A549 (cell line): ENCODE data around the gene IGF1. TPM values are rescaled to one million over a fixed set of nuclear protein-coding genes. Genes with fewer than 3 reads are reported as not detected.

Source experiments
- ATAC-seq, 2 experiments: fragments of 200-7000 bp in 1 of 2; fragments of >200 bp in 1 of 2; cut with Nextera tagmentation in 1 of 2; cut with Tn5 transposase in 1 of 2; 3 replicates each; pipeline versions ENCODE4 v1.8.0 to v1.9.1; 2018 to 2020; ENCODE audit warnings: mild to moderate bottlenecking in 1 of 2, moderate library complexity in 1 of 2
- CTCF ChIA-PET: fragments of 300-600 bp; sonication (Branson Sonifier 250); formaldehyde crosslinking; extraction: SDS; loops from one replicate; lab custom pipeline; 2021; ENCODE audit warnings: antibody characterized with exemption, inconsistent platforms; lab: Yijun Ruan, JAX
- POLR2A ChIA-PET: fragments of 350-600 bp; formaldehyde crosslinking; extraction: SDS; loops from one replicate; lab custom pipeline; 2021; ENCODE audit warnings: antibody characterized with exemption, inconsistent platforms; lab: Yijun Ruan, JAX
- DNase-seq, 2 experiments: peaks; one replicate each; pipeline versions ENCODE4 v3.0.0 to v3.0.0-alpha.2; 2011 to 2016; ENCODE audit warnings: low read depth in 1 of 2, low spot score in 1 of 2
- FAIRE-seq: peaks from 2 replicates; lab custom pipeline; 2011; peaks lifted over from hg19 to GRCh38; lab: Jason Lieb, UNC
- H3K27ac ChIP-seq, 2 experiments: fragments of >200 bp; sonication (Bioruptor Twin); formaldehyde crosslinking; 3 replicates each; pipeline ENCODE4 v1.5.1; 2016 to 2017
- H3K4me1 ChIP-seq: fragments of >200 bp; sonication (Bioruptor Twin); formaldehyde crosslinking; 3 replicates; pipeline ENCODE4 v1.6.1; 2016
- H3K4me2 ChIP-seq: fragments of >200 bp; sonication (Bioruptor Twin); formaldehyde crosslinking; 3 replicates; pipeline ENCODE4 v1.6.1; 2016
- H3K4me3 ChIP-seq: fragments of >200 bp; sonication (Bioruptor Twin); formaldehyde crosslinking; 3 replicates; pipeline ENCODE4 v1.5.1; 2016
- H3K9me3 ChIP-seq: fragments of >200 bp; sonication (Bioruptor Twin); formaldehyde crosslinking; 3 replicates; pipeline ENCODE4 v1.6.1; 2016
- BHLHE40 ChIP-seq: IDR thresholded peaks from 2 replicates; pipeline ENCODE4 v1.6.1; 2012; ENCODE audit warnings: low read depth, low read length, inconsistent platforms
- CEBPB ChIP-seq, 2 experiments: fragments of >200 bp in 1 of 2; sonication (Bioruptor Twin) in 1 of 2; formaldehyde crosslinking in 1 of 2; IDR thresholded peaks; 2 replicates each; pipeline ENCODE4 v1.6.1; 2012 to 2016
- CTCF ChIP-seq: fragments of >200 bp; sonication (Bioruptor Twin); formaldehyde crosslinking; IDR thresholded peaks from 3 replicates; pipeline ENCODE4 v1.5.1; 2016
- EHF ChIP-seq: fragments of 250-450 bp; sonication (Bioruptor Pico); IDR thresholded peaks from 2 replicates; pipeline ENCODE4 v1.5.0; 2020; ENCODE audit warnings: mild to moderate bottlenecking
- EHMT2 ChIP-seq: fragments of 200-600 bp; sonication (generic); IDR thresholded peaks from 2 replicates; pipeline ENCODE4 v1.6.1; 2016; ENCODE audit warnings: antibody characterized with exemption, low read depth, mild to moderate bottlenecking, moderate library complexity
- ELK1 ChIP-seq: fragments of 150-350 bp; IDR thresholded peaks from 2 replicates; pipeline ENCODE4 v1.6.1; 2014; ENCODE audit warnings: low read depth, mild to moderate bottlenecking, low read length
- ESRRA ChIP-seq: fragments of 150-350 bp; IDR thresholded peaks from 2 replicates; pipeline ENCODE4 v1.6.1; 2014; ENCODE audit warnings: mild to moderate bottlenecking, low read length, borderline replicate concordance
- FOXS1 ChIP-seq: fragments of 250-450 bp; sonication (Bioruptor Pico); IDR thresholded peaks from 2 replicates; pipeline ENCODE4 v1.5.0; 2020; ENCODE audit warnings: mild to moderate bottlenecking, moderate library complexity
- HDAC2 ChIP-seq: fragments of 200-600 bp; sonication (generic); IDR thresholded peaks from 2 replicates; pipeline ENCODE4 v1.6.1; 2016
- HEYL ChIP-seq: fragments of 250-450 bp; sonication (Bioruptor Pico); IDR thresholded peaks from 2 replicates; pipeline ENCODE4 v1.8.0; 2021; ENCODE audit warnings: mild to moderate bottlenecking, moderate library complexity
- HOXA7 ChIP-seq: fragments of 250-450 bp; sonication (Bioruptor Pico); IDR thresholded peaks from 2 replicates; pipeline ENCODE4 v1.5.0; 2020; ENCODE audit warnings: mild to moderate bottlenecking, moderate library complexity
- HOXB5 ChIP-seq: fragments of 250-450 bp; sonication (Bioruptor Pico); IDR thresholded peaks from 2 replicates; pipeline ENCODE4 v1.5.0; 2020; ENCODE audit warnings: mild to moderate bottlenecking, moderate library complexity
- JUN ChIP-seq, 2 experiments: fragments of >200 bp; sonication (Bioruptor Twin); formaldehyde crosslinking; IDR thresholded peaks; 2 replicates in 1 of 2; 3 replicates in 1 of 2; pipeline ENCODE4 v1.6.1; 2016 to 2017
- KDM5A ChIP-seq: fragments of 200-600 bp; sonication (generic); IDR thresholded peaks from 2 replicates; pipeline ENCODE4 v1.6.1; 2016; ENCODE audit warnings: antibody characterized with exemption, mild to moderate bottlenecking
- MAFK ChIP-seq: fragments of 450-650 bp; IDR thresholded peaks from 2 replicates; pipeline ENCODE4 v1.6.1; 2014; ENCODE audit not compliant: partially characterized antibody
- MAX ChIP-seq: IDR thresholded peaks from 2 replicates; pipeline ENCODE4 v1.6.1; 2012
- MYC ChIP-seq: IDR thresholded peaks from 2 replicates; pipeline ENCODE4 v1.6.1; 2012; ENCODE audit warnings: mild to moderate bottlenecking, inconsistent platforms, low read length, improper control_type of control experiment, borderline replicate concordance
- NFE2L2 ChIP-seq: fragments of 150-350 bp; conservative IDR thresholded peaks from 2 replicates; pipeline ENCODE4 v1.6.1; 2014; ENCODE audit warnings: low read length
- NPAS2 ChIP-seq: fragments of 250-450 bp; sonication (Bioruptor Pico); IDR thresholded peaks from 2 replicates; pipeline ENCODE4 v1.8.0; 2022; ENCODE audit warnings: mild to moderate bottlenecking, moderate library complexity, borderline replicate concordance
- NR3C1 ChIP-seq: fragments of >200 bp; sonication (Bioruptor Twin); formaldehyde crosslinking; IDR thresholded peaks from 3 replicates; pipeline ENCODE4 v1.6.1; 2017
- PBX3 ChIP-seq: IDR thresholded peaks from 2 replicates; pipeline ENCODE4 v1.6.1; 2012
- RARB ChIP-seq: fragments of 250-450 bp; sonication (Bioruptor Pico); IDR thresholded peaks from 2 replicates; pipeline ENCODE4 v1.8.0; 2021; ENCODE audit warnings: mild to moderate bottlenecking, moderate library complexity
- RFX5 ChIP-seq: fragments of 450-650 bp; IDR thresholded peaks from 2 replicates; pipeline ENCODE4 v1.7.1; 2014; ENCODE audit warnings: antibody characterized with exemption, mild to moderate bottlenecking, moderate library complexity
- SMC3 ChIP-seq: fragments of >200 bp; sonication (Bioruptor Twin); formaldehyde crosslinking; IDR thresholded peaks from 3 replicates; pipeline ENCODE4 v1.6.1; 2018; ENCODE audit warnings: inconsistent platforms
- TFCP2L1 ChIP-seq: fragments of 250-450 bp; sonication (Bioruptor Pico); IDR thresholded peaks from 2 replicates; pipeline ENCODE4 v1.5.0; 2021; ENCODE audit warnings: mild to moderate bottlenecking
- WGBS: methylation state at CpG from one replicate; pipeline ENCODE4 v1.1.6; 2017; ENCODE audit errors: missing lambda C conversion rate; 5-methylcytosine and 5-hydroxymethylcytosine counted together
- polyA plus RNA-seq, 4 experiments: library from polyadenylated mRNA; depleted of rRNA in 3 of 4; stranded (reverse); fragments of >200 nt; fragmentation: RNase III in 1 of 4; extraction: RNeasy Plus Mini Kit Qiagen cat#74134 plus additional on column Dnase treatment in 1 of 4; gene quantifications; 2 replicates in 3 of 4; 3 replicates in 1 of 4; pipeline ENCODE4 v1.2.3, GENCODE V29; 2011 to 2017
- TF ChIP-seq, protein P1 (sequence below): fragments of 250-450 bp; sonication (Bioruptor Pico); IDR thresholded peaks from 2 replicates; pipeline ENCODE4 v1.5.0; 2021; ENCODE audit warnings: mild to moderate bottlenecking, moderate library complexity, borderline replicate concordance
- TF ChIP-seq, protein P2 (sequence below): fragments of 200-600 bp; sonication (generic); IDR thresholded peaks from 2 replicates; pipeline ENCODE4 v1.6.1; 2016; ENCODE audit warnings: antibody characterized with exemption, mild to moderate bottlenecking, moderate library complexity

The IGF1 gene
- polyA plus RNA-seq, 2 of the 4 experiments (the other 2 are of a cell fraction): 0.16 TPM; not detected in 1

DNA sequence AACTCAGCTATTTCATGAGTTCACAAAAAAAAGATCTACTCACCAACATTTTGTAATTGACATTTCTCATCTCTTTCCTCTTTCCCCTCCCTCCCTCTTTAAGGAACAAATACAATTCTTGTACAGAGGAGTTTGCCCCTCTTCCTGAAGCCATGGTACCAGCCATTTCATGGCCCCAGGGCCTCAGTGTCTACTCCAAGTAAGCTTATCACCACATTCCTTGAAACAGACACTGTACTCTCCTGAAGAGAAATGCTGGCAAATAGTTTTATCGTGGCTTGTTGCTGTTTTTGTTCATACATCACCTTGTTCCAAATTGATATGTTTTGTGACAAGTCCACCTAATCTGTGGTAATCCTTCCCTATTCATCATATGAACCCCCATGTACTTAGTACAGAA is 29.7 kb upstream of the IGF1 start:
- no peak overlapping the region for H3K4me3 ChIP-seq
- 24% methylated on average over 1 of the region's 1 CpG for WGBS
- POLR2A ChIA-PET: no interaction called here
- no peaks in the 10 kb centered on the region for H3K4me1 ChIP-seq
- no peak for ATAC-seq
- no peak overlapping the region for H3K27ac ChIP-seq
- CTCF ChIA-PET: interaction anchor here (0.8 to 1.4 kb wide), 2 partner anchors 26 to 230 kb away, joined by 3 to 4 read pairs; no protein-coding TSS in a partner anchor
- no peaks in the 10 kb centered on the region for H3K9me3 ChIP-seq
- DNase-seq: no peak
- FAIRE-seq: no peak
- no peak overlapping the region for H3K4me2 ChIP-seq
- no peak for TF ChIP-seq HOXA7 (CRISPR knock-in tag)

DNA sequence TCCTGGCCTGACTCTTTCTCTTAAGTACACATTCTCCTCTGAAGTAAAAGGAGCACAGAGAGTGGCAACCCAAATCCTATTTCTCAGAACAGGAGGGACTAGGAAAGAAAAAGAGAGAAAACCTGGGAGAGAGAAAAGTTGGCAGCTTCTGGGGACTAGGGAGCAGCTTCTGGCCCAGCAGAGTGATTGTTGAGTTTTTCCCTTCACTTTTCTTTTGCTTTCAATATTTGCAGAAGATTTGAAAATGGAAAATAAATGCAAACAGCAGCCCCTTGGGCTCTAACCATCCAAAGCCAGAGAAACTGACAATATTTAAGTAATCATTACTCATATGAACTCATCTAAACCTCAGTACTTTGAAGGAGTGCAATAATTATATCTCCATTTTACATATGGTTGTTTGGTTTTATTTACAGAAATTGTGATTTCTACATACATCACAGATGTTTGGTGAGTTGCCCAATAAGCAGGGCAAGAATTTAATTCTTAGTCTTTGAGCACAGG is 28.8 kb upstream of the IGF1 start:
- DNase-seq (no peak), ATAC-seq (no peak), FAIRE-seq (no peak)
- no peaks in the 10 kb centered on the region for H3K4me1 ChIP-seq
- H3K4me2 ChIP-seq: no peak overlapping the region
- H3K27ac ChIP-seq: no peak overlapping the region
- POLR2A ChIA-PET: no interaction called here
- TF ChIP-seq, protein P1, sequence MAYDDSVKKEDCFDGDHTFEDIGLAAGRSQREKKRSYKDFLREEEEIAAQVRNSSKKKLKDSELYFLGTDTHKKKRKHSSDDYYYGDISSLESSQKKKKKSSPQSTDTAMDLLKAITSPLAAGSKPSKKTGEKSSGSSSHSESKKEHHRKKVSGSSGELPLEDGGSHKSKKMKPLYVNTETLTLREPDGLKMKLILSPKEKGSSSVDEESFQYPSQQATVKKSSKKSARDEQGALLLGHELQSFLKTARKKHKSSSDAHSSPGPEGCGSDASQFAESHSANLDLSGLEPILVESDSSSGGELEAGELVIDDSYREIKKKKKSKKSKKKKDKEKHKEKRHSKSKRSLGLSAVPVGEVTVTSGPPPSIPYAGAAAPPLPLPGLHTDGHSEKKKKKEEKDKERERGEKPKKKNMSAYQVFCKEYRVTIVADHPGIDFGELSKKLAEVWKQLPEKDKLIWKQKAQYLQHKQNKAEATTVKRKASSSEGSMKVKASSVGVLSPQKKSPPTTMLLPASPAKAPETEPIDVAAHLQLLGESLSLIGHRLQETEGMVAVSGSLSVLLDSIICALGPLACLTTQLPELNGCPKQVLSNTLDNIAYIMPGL: no peak
- TF ChIP-seq NPAS2 (CRISPR knock-in tag): no peak
- no peak for TF ChIP-seq FOXS1 (CRISPR knock-in tag)
- no peak for TF ChIP-seq HOXB5 (CRISPR knock-in tag)
- no peak for TF ChIP-seq NR3C1
- TF ChIP-seq SMC3: no peak
- no peak for TF ChIP-seq HEYL (CRISPR knock-in tag)
- TF ChIP-seq MAFK: no peak
- no peak for TF ChIP-seq CTCF
- TF ChIP-seq MYC: no peak
- TF ChIP-seq EHF (CRISPR knock-in tag): no peak
- no peak for TF ChIP-seq HDAC2
- no peak for TF ChIP-seq PBX3
- no peak for TF ChIP-seq MAX
- no peak for TF ChIP-seq ESRRA
- no peak for TF ChIP-seq KDM5A
- TF ChIP-seq RARB (CRISPR knock-in tag): no peak
- no peak for TF ChIP-seq NFE2L2
- TF ChIP-seq JUN (IDR thresholded peaks at IDR 0.05): no peak
- no peak overlapping the region for H3K4me3 ChIP-seq
- no peaks in the 10 kb centered on the region for H3K9me3 ChIP-seq
- CTCF ChIA-PET: interaction anchor here (0.8 to 1.4 kb wide), 2 partner anchors 25 to 231 kb away, joined by 3 to 4 read pairs; no protein-coding TSS in a partner anchor

DNA sequence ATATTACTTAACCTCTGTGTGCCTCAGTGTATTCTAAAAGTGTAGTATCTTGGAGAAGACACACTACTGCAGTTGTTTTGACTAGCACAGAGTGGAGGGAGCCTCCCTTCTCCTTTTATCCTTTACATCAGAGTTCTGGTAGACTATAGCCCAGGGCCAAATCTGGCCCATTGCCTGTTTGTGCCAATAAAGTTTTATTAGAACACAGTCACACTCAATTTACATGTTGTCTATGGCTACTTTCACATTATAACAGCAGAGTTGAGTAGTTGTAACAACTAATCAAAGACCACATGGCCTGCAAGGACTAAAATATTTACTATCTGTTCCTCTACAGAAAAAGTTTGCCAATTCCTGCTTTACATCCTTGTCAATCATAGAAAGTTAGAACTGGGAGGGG is 27.7 kb upstream of the IGF1 start:
- FAIRE-seq (no peak), ATAC-seq (no peak), DNase-seq (no peak)
- no peak overlapping the region for H3K4me2 ChIP-seq
- no peak overlapping the region for H3K27ac ChIP-seq
- no peaks in the 10 kb centered on the region for H3K9me3 ChIP-seq
- ChIA-PET POLR2A (no interaction called here), CTCF (no interaction called here)
- H3K4me3 ChIP-seq: no peak overlapping the region
- H3K4me1 ChIP-seq: no peaks in the 10 kb centered on the region
- TF ChIP-seq ELK1 (no peak), JUN (IDR thresholded peaks at IDR 0.05) (no peak), HEYL (CRISPR knock-in tag) (no peak), BHLHE40 (no peak), HOXB5 (CRISPR knock-in tag) (no peak), EHMT2 (no peak), CEBPB (IDR thresholded peaks at IDR 0.05) (no peak), RFX5 (no peak), SMC3 (no peak), TFCP2L1 (CRISPR knock-in tag) (no peak)
- TF ChIP-seq, protein P2, sequence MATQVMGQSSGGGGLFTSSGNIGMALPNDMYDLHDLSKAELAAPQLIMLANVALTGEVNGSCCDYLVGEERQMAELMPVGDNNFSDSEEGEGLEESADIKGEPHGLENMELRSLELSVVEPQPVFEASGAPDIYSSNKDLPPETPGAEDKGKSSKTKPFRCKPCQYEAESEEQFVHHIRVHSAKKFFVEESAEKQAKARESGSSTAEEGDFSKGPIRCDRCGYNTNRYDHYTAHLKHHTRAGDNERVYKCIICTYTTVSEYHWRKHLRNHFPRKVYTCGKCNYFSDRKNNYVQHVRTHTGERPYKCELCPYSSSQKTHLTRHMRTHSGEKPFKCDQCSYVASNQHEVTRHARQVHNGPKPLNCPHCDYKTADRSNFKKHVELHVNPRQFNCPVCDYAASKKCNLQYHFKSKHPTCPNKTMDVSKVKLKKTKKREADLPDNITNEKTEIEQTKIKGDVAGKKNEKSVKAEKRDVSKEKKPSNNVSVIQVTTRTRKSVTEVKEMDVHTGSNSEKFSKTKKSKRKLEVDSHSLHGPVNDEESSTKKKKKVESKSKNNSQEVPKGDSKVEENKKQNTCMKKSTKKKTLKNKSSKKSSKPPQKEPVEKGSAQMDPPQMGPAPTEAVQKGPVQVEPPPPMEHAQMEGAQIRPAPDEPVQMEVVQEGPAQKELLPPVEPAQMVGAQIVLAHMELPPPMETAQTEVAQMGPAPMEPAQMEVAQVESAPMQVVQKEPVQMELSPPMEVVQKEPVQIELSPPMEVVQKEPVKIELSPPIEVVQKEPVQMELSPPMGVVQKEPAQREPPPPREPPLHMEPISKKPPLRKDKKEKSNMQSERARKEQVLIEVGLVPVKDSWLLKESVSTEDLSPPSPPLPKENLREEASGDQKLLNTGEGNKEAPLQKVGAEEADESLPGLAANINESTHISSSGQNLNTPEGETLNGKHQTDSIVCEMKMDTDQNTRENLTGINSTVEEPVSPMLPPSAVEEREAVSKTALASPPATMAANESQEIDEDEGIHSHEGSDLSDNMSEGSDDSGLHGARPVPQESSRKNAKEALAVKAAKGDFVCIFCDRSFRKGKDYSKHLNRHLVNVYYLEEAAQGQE: no peak
